ENCODE data around the gene RAB3B. TPM values are rescaled to one million over a fixed set of nuclear protein-coding genes. Genes with fewer than 3 reads are reported as not detected.
"Not testable (repeated sequence)": the region's sequence is repeated elsewhere in the genome, so short reads cannot be mapped to it uniquely, and the experiment has no call there.

The RAB3B gene
- total and polyA plus RNA-seq, 4 donors = 0.02 to 0.57 (median 0.11) TPM

GRCh38 chr1:52032124-52032784 is 41.8 kb upstream of the RAB3B start:
- H3K9ac ChIP-seq (ENCODE audit: insufficient read depth in 1 of 2, low read length in 2 of 2) = peak overlapping the region; percentile 1 to 94
- 52 to 62% methylated on average over 5 of the region's 5 CpGs for whole genome bisulfite sequencing, 2 donors
- H3K9me3 ChIP-seq (ENCODE audit: control insufficient read depth in 4 of 4, insufficient read depth in 3 of 4, low read length in 3 of 4) = no peaks in the 10 kb centered on the region
- DNase-seq (no peak), ATAC-seq (ENCODE audit: insufficient read depth, low FRiP score) (no peak)
- TF ChIP-seq CTCF (IDR thresholded peaks at IDR 0.05; ENCODE audit: control extremely low read depth, extremely low read depth) = no peak
- H3K27ac ChIP-seq (ENCODE audit: low read depth in 1 of 2, low read length in 1 of 2) = no peak overlapping the region
- no peaks in the 10 kb centered on the region for H3K27me3 ChIP-seq (ENCODE audit: control insufficient read depth in 3 of 3, insufficient read depth in 3 of 3, low read length in 2 of 3)
- H3K36me3 ChIP-seq (ENCODE audit: control insufficient read depth in 4 of 4, insufficient read depth in 4 of 4, low read length in 4 of 4) = peaks cover 0 to 3% (median 1%) of the 10 kb centered on the region in 4 donors
- peak overlapping the region; percentile 94 for H3K4me3 ChIP-seq
- H3K4me1 ChIP-seq (ENCODE audit: control insufficient read depth in 5 of 5, insufficient read depth in 5 of 5, low read length in 5 of 5) = peaks cover 7 to 18% (median 8%) of the 10 kb centered on the region in 5 donors

GRCh38 chr1:52028839-52029238 is 38.3 kb upstream of the RAB3B start:
- not testable (repeated sequence) for H3K27ac ChIP-seq (ENCODE audit: low read depth in 1 of 2, low read length in 1 of 2); H3K36me3 ChIP-seq (ENCODE audit: control insufficient read depth in 4 of 4, insufficient read depth in 4 of 4, low read length in 4 of 4); H3K9ac ChIP-seq (ENCODE audit: insufficient read depth in 1 of 2, low read length in 2 of 2); H3K4me3 ChIP-seq; H3K9me3 ChIP-seq (ENCODE audit: control insufficient read depth in 4 of 4, insufficient read depth in 3 of 4, low read length in 3 of 4); DNase-seq; H3K27me3 ChIP-seq (ENCODE audit: control insufficient read depth in 3 of 3, insufficient read depth in 3 of 3, low read length in 2 of 3); ATAC-seq (ENCODE audit: insufficient read depth, low FRiP score)
- peaks cover 7 to 15% (median 8%) of the 10 kb centered on the region in 5 donors for H3K4me1 ChIP-seq (ENCODE audit: control insufficient read depth in 5 of 5, insufficient read depth in 5 of 5, low read length in 5 of 5)
- 76 to 78% methylated on average over 5 of the region's 5 CpGs for WGBS, 2 donors

- peaks cover 7 to 13% (median 8%) of the 10 kb centered on the region in 5 donors for H3K4me1 ChIP-seq (ENCODE audit: control insufficient read depth in 5 of 5, insufficient read depth in 5 of 5, low read length in 5 of 5)
- H3K4me3 ChIP-seq = no peak overlapping the region
- ATAC-seq (ENCODE audit: insufficient read depth, low FRiP score) (no peak), DNase-seq (peak in 1 of 3 donors; percentile 40)
- no peak for TF ChIP-seq CTCF (IDR thresholded peaks at IDR 0.05; ENCODE audit: control extremely low read depth, extremely low read depth)
- H3K27ac ChIP-seq (ENCODE audit: low read depth in 1 of 2, low read length in 1 of 2) = no peak overlapping the region
- peaks cover 0 to 14% (median 8%) of the 10 kb centered on the region in 4 donors for H3K36me3 ChIP-seq (ENCODE audit: control insufficient read depth in 4 of 4, insufficient read depth in 4 of 4, low read length in 4 of 4)
- 42 to 48% methylated on average over 1 of the region's 1 CpG for WGBS, 2 donors
- no peak overlapping the region for H3K9ac ChIP-seq (ENCODE audit: insufficient read depth in 1 of 2, low read length in 2 of 2)
- no peaks in the 10 kb centered on the region for H3K27me3 ChIP-seq (ENCODE audit: control insufficient read depth in 3 of 3, insufficient read depth in 3 of 3, low read length in 2 of 3)
- no peaks in the 10 kb centered on the region for H3K9me3 ChIP-seq (ENCODE audit: control insufficient read depth in 4 of 4, insufficient read depth in 3 of 4, low read length in 3 of 4)
Measured at GRCh38 chr1:52028328-52028727, 37.8 kb upstream of the RAB3B start.

GRCh38 chr1:52026278-52026677 is 35.8 kb upstream of the RAB3B start:
- WGBS, 2 donors = 95 to 97% methylated on average over 2 of the region's 2 CpGs
- ATAC-seq (ENCODE audit: insufficient read depth, low FRiP score) = no peak

More at GRCh38 chr1:52026278-52026677, 35.8 kb upstream of the RAB3B start:
- Histone ChIP-seq H3K36me3 (ENCODE audit: control insufficient read depth in 4 of 4, insufficient read depth in 4 of 4, low read length in 4 of 4) (peaks cover 0 to 25% (median 14%) of the 10 kb centered on the region in 4 donors), H3K27me3 (ENCODE audit: control insufficient read depth in 3 of 3, insufficient read depth in 3 of 3, low read length in 2 of 3) (no peaks in the 10 kb centered on the region), H3K9ac (ENCODE audit: insufficient read depth in 1 of 2, low read length in 2 of 2) (no peak overlapping the region), H3K4me1 (ENCODE audit: control insufficient read depth in 5 of 5, insufficient read depth in 5 of 5, low read length in 5 of 5) (no peaks in the 10 kb centered on the region), H3K9me3 (ENCODE audit: control insufficient read depth in 4 of 4, insufficient read depth in 3 of 4, low read length in 3 of 4) (no peaks in the 10 kb centered on the region), H3K27ac (ENCODE audit: low read depth in 1 of 2, low read length in 1 of 2) (no peak overlapping the region), H3K4me3 (no peak overlapping the region)
- TF ChIP-seq CTCF (IDR thresholded peaks at IDR 0.05; ENCODE audit: control extremely low read depth, extremely low read depth) = no peak
- no peak for DNase-seq

Data from lung (tissue), 12 donors.